WI38 (cell line): ENCODE results near the gene NTN1.

ENCODE experiments used
- H3K4me3 ChIP-seq: 2 replicates; pipeline ENCODE4 v1.5.1; 2011; ENCODE audit warnings: low read depth, mild to moderate bottlenecking, control low read depth, low read length
- CTCF ChIP-seq: IDR thresholded peaks from 2 replicates; pipeline ENCODE4 v1.5.1; 2012; ENCODE audit warnings: low read depth, mild to moderate bottlenecking, control low read depth, low read length

NTN1 gene

GRCh38 chr17:9220398-9221146, 199.3 kb downstream of the NTN1 start:
- no peak for TF ChIP-seq CTCF
- no peak overlapping the region for H3K4me3 ChIP-seq

- H3K4me3 ChIP-seq, result no peak overlapping the region
- no peak for TF ChIP-seq CTCF
Observed at GRCh38 chr17:9221147-9221921, 200.0 kb downstream of the NTN1 start.

GRCh38 chr17:9221922-9222180, 200.5 kb downstream of the NTN1 start:
- no peak for TF ChIP-seq CTCF
- H3K4me3 ChIP-seq, result no peak overlapping the region

- TF ChIP-seq CTCF, result no peak
- H3K4me3 ChIP-seq, result no peak overlapping the region
Observed at GRCh38 chr17:9223531-9223930, 202.2 kb downstream of the NTN1 start.

- no peak overlapping the region for H3K4me3 ChIP-seq
- TF ChIP-seq CTCF, result no peak
Observed at GRCh38 chr17:9224485-9224884, 203.2 kb downstream of the NTN1 start.

GRCh38 chr17:9225305-9226101, 204.2 kb downstream of the NTN1 start:
- no peak overlapping the region for H3K4me3 ChIP-seq
- TF ChIP-seq CTCF, result no peak

GRCh38 chr17:9226130-9226793, 205.0 kb downstream of the NTN1 start:
- no peak for TF ChIP-seq CTCF
- H3K4me3 ChIP-seq, result no peak overlapping the region
